Right cardiac atrium (tissue), 5 donors: Measurements from ENCODE around the gene KCNJ5. TPM values are rescaled to one million over a fixed set of nuclear protein-coding genes. Genes with fewer than 3 reads are reported as not detected.

Experiments
- ATAC-seq, 2 donors: fragments of 200-7000 bp; cut with Tn5 transposase; one replicate each; pipeline versions ENCODE4 v1.8.0 to v1.9.1; 2020; ENCODE audit warnings: moderate library complexity in 2 of 2, mild to moderate bottlenecking in 1 of 2
- DNase-seq, 3 donors: peaks; one replicate each; pipeline ENCODE4 v3.0.0-alpha.2; 2020
- H3K27ac ChIP-seq: one replicate; pipeline ENCODE4 v1.5.1; 2013; ENCODE audit warnings: mild to moderate bottlenecking, low read length, control low read depth, moderate library complexity
- H3K27me3 ChIP-seq: one replicate; pipeline ENCODE4 v1.6.1; 2013; ENCODE audit not compliant: control insufficient read depth, insufficient read depth
- H3K4me1 ChIP-seq: one replicate; pipeline ENCODE4 v1.6.1; 2013; ENCODE audit warnings: low read length; ENCODE audit not compliant: control insufficient read depth, insufficient read depth
- H3K4me3 ChIP-seq: one replicate; pipeline ENCODE4 v1.5.1; 2013; ENCODE audit warnings: low read length, control low read depth
- H3K9me3 ChIP-seq: one replicate; pipeline ENCODE4 v1.6.1; 2013; ENCODE audit warnings: low read length; ENCODE audit not compliant: control insufficient read depth
- WGBS: extraction: QIAGEN DNeasy Blood & Tissue Kit; methylation state at CpG from one replicate; pipeline ENCODE4 v1.1.7; 2013; 5-methylcytosine and 5-hydroxymethylcytosine counted together
- intact Hi-C, 4 donors: fragments of 100-400 bp; cut with DNase I; formaldehyde crosslinking; loops; one replicate each; pipeline versions ENCODE4 v1.11.0 to v1.14.0; 2022 to 2023
- polyA plus RNA-seq: library from polyadenylated mRNA; stranded (reverse); fragments of 200-250 nt; gene quantifications from one replicate; pipeline ENCODE4 v1.2.3, GENCODE V29; 2013
- total RNA-seq, 4 donors: library from RNA; stranded (reverse); fragmentation: NEBNext Ultra II Directional; extraction: Animal tissue kit (Norgen Biotek cat#: 25700); gene quantifications; one replicate each; pipeline ENCODE4 v1.2.1, GENCODE V29; 2021
- donor health status: healthy with polysubstance abuse.
- donor health status: DM: no; HTN: yes; CAD: no.
- donor health status: DM: no; HTN: no; CAD: no.
- donor health status: DM: no; HTN: yes; CAD: no; lungs with severe emphysema.
- donor health status: DM: yes; HTN: yes; CAD: no.

The KCNJ5 gene
- total and polyA plus RNA-seq, 5 donors: 9.3 to 30.0 (median 21.1) TPM

- ATAC-seq (no peak), DNase-seq (no peak)
- intact Hi-C loops: no loop called here
- no peak overlapping the region for H3K27ac ChIP-seq
- no peaks in the 10 kb centered on the region for H3K27me3 ChIP-seq
- 92% methylated on average over 2 of the region's 2 CpGs for WGBS
- H3K4me3 ChIP-seq: no peak overlapping the region
- H3K4me1 ChIP-seq: no peaks in the 10 kb centered on the region
- H3K9me3 ChIP-seq: no peaks in the 10 kb centered on the region
Observed at GRCh38 chr11:128961645-128962044, 70.5 kb downstream of the KCNJ5 start.

GRCh38 chr11:128962896-128963295 lies 71.7 kb downstream of the KCNJ5 start:
- intact Hi-C loops: no loop called here
- no peak overlapping the region for H3K27ac ChIP-seq
- no peaks in the 10 kb centered on the region for H3K9me3 ChIP-seq
- no peaks in the 10 kb centered on the region for H3K4me1 ChIP-seq
- H3K27me3 ChIP-seq: no peaks in the 10 kb centered on the region
- no peak for ATAC-seq
- 81% methylated on average over 5 of the region's 5 CpGs for WGBS
- DNase-seq: no peak
- no peak overlapping the region for H3K4me3 ChIP-seq

- Histone ChIP-seq H3K27me3 (no peaks in the 10 kb centered on the region), H3K9me3 (no peaks in the 10 kb centered on the region), H3K4me1 (no peaks in the 10 kb centered on the region), H3K27ac (no peak overlapping the region), H3K4me3 (no peak overlapping the region)
- ATAC-seq: no peak
- WGBS: 80% methylated on average over 3 of the region's 3 CpGs
- DNase-seq: no peak
- intact Hi-C loops: no loop called here
Observed at GRCh38 chr11:128963744-128964325, 72.7 kb downstream of the KCNJ5 start.

- intact Hi-C loops: no loop called here
- 71% methylated on average over 7 of the region's 7 CpGs for WGBS
- DNase-seq (no peak), ATAC-seq (no peak)
- Histone ChIP-seq H3K27me3 (no peaks in the 10 kb centered on the region), H3K27ac (no peak overlapping the region), H3K4me1 (no peaks in the 10 kb centered on the region), H3K4me3 (no peak overlapping the region), H3K9me3 (no peaks in the 10 kb centered on the region)
Observed at GRCh38 chr11:128964463-128964930, 73.3 kb downstream of the KCNJ5 start.

- no peak overlapping the region for H3K4me3 ChIP-seq
- H3K9me3 ChIP-seq: no peaks in the 10 kb centered on the region
- H3K27ac ChIP-seq: no peak overlapping the region
- ATAC-seq: no peak
- no peak for DNase-seq
- intact Hi-C loops: no loop called here
- 50% methylated on average over 4 of the region's 4 CpGs for WGBS
- no peaks in the 10 kb centered on the region for H3K4me1 ChIP-seq
- H3K27me3 ChIP-seq: no peaks in the 10 kb centered on the region
Observed at GRCh38 chr11:128965485-128965884, 74.3 kb downstream of the KCNJ5 start.

GRCh38 chr11:128967578-128967977 lies 76.4 kb downstream of the KCNJ5 start:
- H3K27ac ChIP-seq: no peak overlapping the region
- DNase-seq (no peak), ATAC-seq (no peak)
- no peak overlapping the region for H3K4me3 ChIP-seq
- H3K9me3 ChIP-seq: no peaks in the 10 kb centered on the region
- H3K4me1 ChIP-seq: no peaks in the 10 kb centered on the region
- WGBS: 71% methylated on average over 6 of the region's 6 CpGs
- intact Hi-C loops: no loop called here
- no peaks in the 10 kb centered on the region for H3K27me3 ChIP-seq

- Histone ChIP-seq H3K9me3 (no peaks in the 10 kb centered on the region), H3K4me1 (no peaks in the 10 kb centered on the region), H3K4me3 (no peak overlapping the region), H3K27me3 (no peaks in the 10 kb centered on the region), H3K27ac (no peak overlapping the region)
- intact Hi-C loops: no loop called here
- WGBS: 95% methylated on average over 9 of the region's 9 CpGs
- ATAC-seq: no peak
- DNase-seq: no peak
Observed at GRCh38 chr11:128968916-128969315, 77.8 kb downstream of the KCNJ5 start.

Other genes with a start within 250 kb of the KCNJ5 start
- gene FLI1, start 197.3 kb upstream of the KCNJ5 start, total RNA-seq: 10 to 100 TPM; 14.9 to 22.3 (median 17.2) TPM
- gene FLI1, start 197.3 kb upstream of the KCNJ5 start, polyA plus RNA-seq: 12.4 TPM
- gene KCNJ1, start 24.1 kb upstream of the KCNJ5 start, total RNA-seq: under 1 TPM in 1 of 4 donors, not detected in 3; 0.17 TPM
- gene KCNJ1, start 24.1 kb upstream of the KCNJ5 start, polyA plus RNA-seq: 0.09 TPM
- not detected for gene TP53AIP1, start 51.5 kb downstream of the KCNJ5 start, total RNA-seq
- gene TP53AIP1, start 51.5 kb downstream of the KCNJ5 start, polyA plus RNA-seq: 0.05 TPM